Effector memory CD8-positive, alpha-beta T cell (primary cell): ENCODE data around the gene KIF1A.

Source experiments
- ATAC-seq: fragments of 150-1000 bp; cut with Tn5 transposase; replicated peaks from 2 replicates; pipeline ENCODE4 v1.10.0; 2021; ENCODE audit warnings: mild to moderate bottlenecking, moderate library complexity
- DNase-seq, 3 experiments: peaks; one replicate each; pipeline ENCODE4 v3.0.0; 2021
- H3K27ac Mint-ChIP-seq, 2 donors: one replicate each; pipeline ENCODE4 v1.8.0; 2022; ENCODE audit warnings: mild to moderate bottlenecking in 2 of 2, mixed read lengths in 2 of 2, moderate library complexity in 2 of 2
- H3K27me3 Mint-ChIP-seq, 2 donors: one replicate each; pipeline ENCODE4 v1.8.0; 2022; ENCODE audit warnings: mixed read lengths in 2 of 2
- H3K36me3 Mint-ChIP-seq: one replicate; pipeline ENCODE4 v1.8.0; 2022; ENCODE audit warnings: mild to moderate bottlenecking, moderate library complexity, mixed read lengths; ENCODE audit not compliant: insufficient read depth
- H3K4me1 Mint-ChIP-seq, 2 donors: one replicate each; pipeline ENCODE4 v1.8.0; 2022; ENCODE audit warnings: low read depth in 2 of 2, mixed read lengths in 2 of 2
- H3K4me3 Mint-ChIP-seq, 2 donors: one replicate each; pipeline ENCODE4 v1.8.0; 2022; ENCODE audit warnings: mild to moderate bottlenecking in 2 of 2, mixed read lengths in 2 of 2, moderate library complexity in 2 of 2
- H3K9me3 Mint-ChIP-seq, 2 donors: one replicate each; pipeline ENCODE4 v1.8.0; 2022; ENCODE audit warnings: mixed read lengths in 2 of 2

KIF1A gene

DNA sequence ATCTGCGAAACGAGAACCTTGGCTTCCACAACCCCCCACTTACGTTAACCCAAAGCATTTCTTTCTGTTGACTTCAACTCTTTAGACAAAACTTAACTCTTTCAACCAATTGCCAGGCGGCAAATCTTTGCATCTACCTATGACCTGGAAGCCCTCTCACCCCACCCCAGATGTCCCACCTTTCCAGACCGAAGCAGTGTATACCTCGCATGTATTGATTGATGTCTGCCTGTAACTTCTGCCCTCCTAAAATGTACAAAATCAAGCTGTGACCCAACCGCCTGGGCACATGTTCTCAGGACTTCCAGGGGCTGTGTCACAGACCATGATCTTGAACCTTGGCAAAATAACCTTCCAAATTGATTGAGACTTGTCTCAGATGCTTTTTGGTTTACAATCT is 149.6 kb downstream of the KIF1A start:
- H3K27ac Mint-ChIP-seq, result peak overlapping the region in 1 of 2 donors; percentile 22
- no peaks in the 10 kb centered on the region for H3K9me3 Mint-ChIP-seq
- H3K27me3 Mint-ChIP-seq, result peaks cover 23 to 47% of the 10 kb centered on the region in 2 donors
- no peak overlapping the region for H3K4me3 Mint-ChIP-seq
- DNase-seq (no peak), ATAC-seq (no peak)
- H3K4me1 Mint-ChIP-seq, result peaks cover 0 to 3% of the 10 kb centered on the region in 2 donors
- H3K36me3 Mint-ChIP-seq, result no peaks in the 10 kb centered on the region

DNA sequence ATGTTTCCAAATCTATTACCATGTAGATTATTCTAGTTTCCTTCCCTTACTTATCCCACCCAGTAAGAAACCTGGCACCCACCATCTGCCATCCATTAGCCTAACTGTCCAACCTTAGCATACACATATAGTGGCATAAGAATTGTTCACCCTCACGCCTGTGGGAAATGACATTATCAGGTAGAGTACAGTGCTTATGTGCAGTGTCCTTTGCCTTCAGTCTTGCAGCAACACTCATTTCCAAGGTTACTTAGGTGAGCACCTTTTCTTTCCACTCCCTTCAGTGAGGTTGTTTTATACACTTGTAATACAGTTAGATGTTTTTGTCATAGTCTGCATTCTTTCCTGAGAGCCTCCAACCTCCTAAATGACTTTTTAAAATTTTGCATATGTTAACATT is 155.4 kb downstream of the KIF1A start:
- DNase-seq, result no peak
- Mint-ChIP-seq H3K27ac (no peak overlapping the region), H3K4me1 (no peaks in the 10 kb centered on the region), H3K36me3 (no peaks in the 10 kb centered on the region), H3K27me3 (peaks cover 23 to 30% of the 10 kb centered on the region in 2 donors), H3K9me3 (peaks cover 3 to 5% of the 10 kb centered on the region in 2 donors), H3K4me3 (no peak overlapping the region)
- ATAC-seq, result no peak
